NCI-H2171 treated with DMSO at 0.1 percent for 48 hours (cell line): ENCODE measurements around the gene CSF3R.

Experiments
- DNase-seq: peaks from one replicate; lab custom pipeline; 2025; lab: John Stamatoyannopoulos, UW

Gene CSF3R

DNA sequence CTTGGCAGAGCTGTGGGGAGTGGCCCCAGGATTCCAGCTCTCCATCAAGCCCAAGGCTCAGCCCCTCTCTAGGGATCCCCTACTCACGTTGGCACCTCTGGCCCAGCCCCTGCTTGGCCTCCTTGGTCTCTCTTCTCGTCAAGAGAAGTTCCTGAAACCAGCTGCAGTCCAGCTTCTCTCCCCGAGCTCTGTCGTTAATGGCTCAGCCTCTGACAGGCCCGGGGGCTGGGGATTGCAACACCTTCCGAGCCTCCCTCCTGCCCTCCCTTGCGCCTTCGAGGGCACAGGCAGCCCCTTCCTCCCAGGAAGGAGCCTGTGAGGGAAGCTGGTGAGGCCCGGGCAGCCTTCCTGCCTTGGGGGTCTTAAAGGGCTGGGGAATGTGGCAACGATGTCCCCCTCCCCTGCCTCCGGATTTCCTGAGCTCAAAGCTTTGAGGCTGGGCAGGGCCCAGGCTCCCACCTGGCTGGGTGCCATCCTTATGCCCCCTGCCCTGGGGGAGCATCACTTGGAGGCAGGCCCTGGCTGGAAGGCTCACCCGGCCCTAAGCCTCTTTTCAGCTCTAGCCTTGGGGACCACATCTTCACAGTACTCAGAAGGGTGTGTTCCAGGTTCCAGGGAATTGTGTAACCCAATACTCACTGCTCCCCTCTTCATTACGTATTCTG is at the start of gene CSF3R:
CSF3R (minus strand) TSS at position 190 of the 665 bp plus-strand sequence. CDS start 3,417 bp downstream, outside the sequence.
- peak; percentile 54 for DNase-seq

DNA sequence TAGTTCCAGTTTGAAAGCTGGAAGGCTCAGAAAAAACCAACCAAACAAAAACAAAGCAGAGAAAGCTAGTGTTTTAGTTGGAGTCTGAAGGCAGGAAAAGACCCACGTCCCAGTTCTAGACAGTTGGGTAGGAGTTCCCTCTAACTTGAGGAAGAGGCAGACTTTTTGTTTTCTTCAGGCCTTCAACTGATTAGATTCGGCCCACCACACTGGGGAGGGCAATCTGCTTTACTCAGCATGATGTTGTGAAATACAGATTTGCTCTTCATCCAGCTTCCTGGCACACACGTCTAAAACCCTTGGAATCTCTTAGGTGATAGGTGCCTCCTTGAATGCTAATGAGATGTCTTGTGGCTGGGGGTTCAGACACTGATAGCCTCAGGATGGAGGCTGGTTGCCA is 49.1 kb upstream of the CSF3R start:
- no peak for DNase-seq

DNA sequence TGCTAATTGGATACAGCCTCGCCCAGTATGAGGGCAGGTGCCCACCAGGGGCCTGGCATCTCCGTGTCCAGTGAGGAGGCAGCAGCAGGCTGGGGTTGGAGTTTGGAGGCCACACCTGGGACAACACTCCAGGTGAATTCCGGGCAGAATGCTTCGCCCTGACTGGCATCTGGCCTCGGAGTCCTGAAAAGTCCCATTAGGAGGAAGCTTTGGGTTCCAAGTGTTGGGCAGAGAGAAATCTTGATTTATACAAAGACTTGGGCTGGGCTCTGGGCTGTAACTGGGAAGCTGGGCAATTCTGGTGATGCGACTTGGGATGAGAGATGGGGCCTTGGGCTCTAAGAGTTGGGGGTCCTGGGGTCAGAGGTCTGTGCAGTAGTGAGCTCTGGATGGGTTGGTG is 48.1 kb upstream of the CSF3R start:
- no peak for DNase-seq

DNA sequence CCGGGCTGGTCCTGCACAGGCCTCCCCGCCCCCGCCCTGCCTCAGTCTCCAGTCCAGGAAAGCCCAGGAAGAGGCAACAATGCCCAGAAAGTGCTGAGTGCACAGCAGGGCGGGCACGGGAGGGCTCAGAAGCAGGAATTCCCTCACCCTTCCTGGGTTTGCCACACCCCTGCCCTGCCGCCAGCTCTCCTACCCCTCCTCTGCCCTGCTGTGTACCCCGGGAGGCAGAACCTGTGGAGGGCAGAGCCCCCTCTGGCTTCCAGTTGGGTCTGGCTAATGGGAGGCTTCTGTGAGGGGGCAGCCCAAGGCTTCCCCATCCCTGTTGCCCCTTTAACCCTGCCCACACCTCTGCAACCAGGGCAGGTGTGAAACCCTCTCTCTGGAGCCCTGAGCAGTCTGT is 47.5 kb upstream of the CSF3R start:
- no peak for DNase-seq

DNA sequence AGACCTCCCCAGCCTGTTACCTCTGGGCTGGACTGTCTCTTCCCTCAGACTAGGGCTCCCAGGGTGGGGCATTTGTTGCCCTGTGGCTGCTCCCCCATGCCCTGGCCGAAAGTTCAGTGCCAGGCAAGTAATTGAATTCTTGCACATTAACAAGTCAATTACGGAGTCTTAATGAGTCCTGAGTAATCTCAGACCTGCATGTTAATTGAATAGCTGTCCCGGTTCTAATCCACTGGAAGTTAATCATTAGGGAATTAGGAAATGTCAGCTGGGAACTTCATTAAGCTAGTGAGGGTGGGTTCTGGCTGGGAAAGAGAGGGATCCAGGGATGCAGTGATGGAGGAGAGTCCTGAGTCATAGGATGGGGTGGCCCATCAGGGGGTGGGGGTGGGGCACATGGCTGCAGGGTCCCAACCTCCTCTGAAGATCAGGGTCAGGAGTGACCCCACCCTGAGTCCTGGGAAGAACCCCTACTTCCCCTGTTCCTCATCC is 47.1 kb upstream of the CSF3R start:
- no peak for DNase-seq

DNA sequence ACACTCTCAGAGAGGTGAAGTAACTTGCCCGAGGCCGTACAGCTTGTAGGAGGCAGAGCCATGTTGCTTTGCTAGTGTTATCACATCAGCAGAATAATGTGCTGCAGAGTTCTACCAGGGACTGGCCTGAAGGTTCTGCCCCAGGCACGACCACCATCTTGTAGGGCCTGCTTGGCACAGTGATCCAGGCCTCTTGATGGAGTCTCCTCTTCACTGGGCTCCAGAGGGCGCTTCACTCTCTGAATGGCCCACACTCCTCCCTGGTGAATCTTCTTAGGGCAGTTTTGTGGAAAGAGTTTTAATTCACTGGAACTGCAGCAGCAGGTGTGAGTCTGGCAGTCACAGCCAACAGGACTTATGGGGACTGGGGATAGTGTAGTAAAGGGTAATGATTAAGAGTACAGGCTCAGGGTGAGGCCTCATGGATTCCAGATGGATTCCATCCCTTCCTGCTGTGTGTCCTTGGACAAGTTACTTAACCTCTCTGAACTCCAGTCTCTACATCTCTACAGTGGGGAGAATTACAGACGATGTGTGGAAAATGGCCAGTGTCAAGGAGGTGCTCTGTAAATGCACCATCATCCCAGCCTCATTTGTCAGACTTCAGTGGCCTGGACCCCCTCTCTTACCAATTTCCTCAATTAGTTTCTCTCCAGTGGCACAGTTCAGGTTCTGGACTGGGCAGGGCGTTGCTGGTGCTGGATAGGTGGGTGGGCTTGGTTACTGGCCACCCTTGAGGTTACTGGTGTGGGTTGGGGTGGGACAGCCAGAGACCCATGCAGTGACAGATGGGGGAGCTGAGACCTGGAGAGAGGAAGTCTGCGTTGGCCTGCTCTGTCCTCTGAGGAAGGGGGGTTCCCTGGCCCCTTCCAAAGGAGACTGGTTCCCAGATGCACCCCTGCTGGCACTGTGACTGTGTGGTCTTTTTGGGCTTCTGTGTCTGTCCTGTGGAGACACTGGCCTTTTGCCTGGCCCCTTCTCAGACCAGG is 45.9 kb upstream of the CSF3R start:
- no peak for DNase-seq

- no peak for DNase-seq
Observed at GRCh38 chr1:36525166-36525565, 42.5 kb upstream of the CSF3R start.

- no peak for DNase-seq
Observed at GRCh38 chr1:36524359-36525062, 41.8 kb upstream of the CSF3R start.

DNA sequence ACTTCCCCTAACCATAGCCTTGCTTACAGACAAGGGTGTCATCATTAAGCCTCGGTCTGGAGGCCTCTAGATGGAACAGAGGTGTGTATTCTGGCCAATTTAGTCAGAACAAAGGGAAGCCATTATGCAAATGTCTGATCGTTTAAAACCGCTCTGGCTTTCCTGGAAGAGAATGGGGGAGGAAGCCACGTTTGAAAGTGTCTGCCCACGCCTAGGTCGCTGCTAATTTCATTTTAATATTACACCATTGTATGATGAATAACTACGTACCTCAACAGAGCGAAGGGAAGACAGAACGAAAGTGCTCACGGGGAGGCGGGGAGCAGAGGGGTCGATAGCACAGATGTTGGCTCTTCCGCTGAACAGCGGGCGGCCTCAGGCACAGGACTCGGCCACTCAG is 41.1 kb upstream of the CSF3R start:
- DNase-seq: no peak

- DNase-seq: no peak
Observed at GRCh38 chr1:36523230-36523495, 40.5 kb upstream of the CSF3R start.

- DNase-seq: no peak
Observed at GRCh38 chr1:36522461-36523229, 39.9 kb upstream of the CSF3R start.

- DNase-seq: no peak
Observed at GRCh38 chr1:36522021-36522420, 39.3 kb upstream of the CSF3R start.

DNA sequence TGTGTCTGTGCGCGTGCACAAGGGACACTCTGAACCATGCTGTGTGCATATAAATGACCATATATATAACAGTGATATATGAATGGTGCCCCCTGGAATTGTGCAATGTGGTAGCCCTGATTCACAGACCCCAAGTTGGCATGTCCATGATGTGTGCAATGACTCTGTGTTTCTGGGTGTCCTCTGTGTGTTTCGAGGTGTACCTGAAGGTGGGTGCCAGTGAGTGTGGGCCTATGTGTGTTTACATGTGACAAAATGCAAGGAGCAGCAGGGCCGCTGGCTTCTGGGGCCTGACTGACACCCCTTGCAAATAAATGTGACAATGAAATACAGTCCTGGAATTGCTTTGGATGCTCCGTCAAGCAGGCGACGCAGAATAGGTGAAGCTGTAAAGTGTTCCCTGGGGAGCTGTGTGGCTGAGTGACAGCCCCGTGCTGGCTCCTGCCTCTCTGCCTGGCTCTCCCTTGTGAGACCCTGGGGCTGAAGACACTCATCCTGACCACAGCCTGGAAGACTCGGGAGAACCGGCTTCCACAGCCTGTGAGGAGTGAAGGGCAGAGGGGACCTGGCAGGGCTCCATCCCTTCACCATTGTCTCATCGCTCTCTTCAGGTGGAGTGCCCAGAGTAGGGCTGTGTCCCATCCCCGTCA is 38.2 kb upstream of the CSF3R start:
- DNase-seq: peak; percentile 16

DNA sequence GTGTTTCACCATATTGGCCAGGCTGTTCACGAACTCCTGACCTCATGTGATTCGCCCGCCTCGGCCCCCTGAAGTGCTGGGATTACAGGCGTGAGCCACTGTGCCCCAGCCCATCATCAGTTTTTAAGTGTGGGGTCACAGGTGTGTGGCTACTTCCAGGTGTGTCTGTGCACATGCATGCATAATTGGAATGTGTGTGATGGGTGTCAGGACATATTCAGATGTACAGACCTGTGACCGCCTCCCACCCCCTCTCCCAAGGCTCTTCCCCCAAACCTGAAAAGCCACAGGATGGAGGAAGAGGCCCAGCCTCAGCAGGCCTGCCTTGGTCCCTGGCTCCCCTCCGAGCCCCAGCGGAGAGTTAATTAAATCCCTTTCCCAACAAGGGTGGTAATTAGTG is 37.3 kb upstream of the CSF3R start:
- no peak for DNase-seq

GRCh38 chr1:36517011-36517771 is 34.5 kb upstream of the CSF3R start:
- no peak for DNase-seq

- DNase-seq: peak; percentile 66
Observed at GRCh38 chr1:36516372-36517010, 33.8 kb upstream of the CSF3R start.

DNA sequence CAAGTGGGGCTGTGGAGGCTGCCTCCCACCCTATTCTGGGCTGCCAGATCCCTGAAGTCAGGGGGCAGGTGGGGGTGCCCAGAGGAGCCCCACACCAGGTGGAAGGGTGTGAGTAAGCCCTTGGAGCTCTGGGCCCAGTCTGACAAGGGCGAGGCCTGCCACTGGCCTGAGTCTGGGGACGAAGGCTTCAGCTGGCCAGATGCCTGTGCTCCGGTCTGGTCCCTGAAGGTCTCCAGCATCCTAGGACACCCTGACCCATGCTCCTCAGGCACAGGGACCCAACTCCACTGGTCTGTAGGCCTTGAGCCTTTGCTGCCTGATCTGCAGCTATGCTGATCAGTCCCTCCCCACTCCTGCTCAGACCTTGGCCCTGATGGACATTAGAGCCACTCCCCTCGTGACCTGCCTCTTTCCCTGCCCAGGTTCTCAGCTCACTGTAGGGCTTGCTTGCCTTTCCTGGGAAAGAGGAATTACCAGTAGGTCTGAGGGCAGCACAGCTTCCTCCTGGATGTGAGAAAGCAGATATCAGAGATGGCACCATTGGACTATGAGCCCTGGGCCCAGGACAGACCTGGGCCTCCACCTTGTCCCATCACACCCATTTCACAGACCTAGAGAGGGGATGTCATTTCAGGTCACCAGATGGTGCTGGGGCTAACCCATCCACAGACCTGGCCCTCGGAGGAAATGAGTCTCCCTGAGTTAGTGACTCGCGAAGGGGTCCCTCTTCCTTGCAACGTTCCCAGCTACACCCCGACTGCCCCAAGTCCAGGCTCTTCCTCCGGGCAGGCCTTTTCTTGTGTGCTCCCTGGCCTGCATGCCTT is 32.8 kb upstream of the CSF3R start:
- no peak for DNase-seq

- DNase-seq: no peak
Observed at GRCh38 chr1:36514501-36514900, 31.8 kb upstream of the CSF3R start.
